ENCODE measurements around the gene SOHLH1. TPM values are rescaled to one million over a fixed set of nuclear protein-coding genes. Genes with fewer than 3 reads are reported as not detected.

The SOHLH1 gene
- total and polyA plus RNA-seq, 12 donors = not detected

GRCh38 chr9:135715056-135715595, 15.8 kb upstream of the SOHLH1 start:
- WGBS, 2 donors = 35 to 39% methylated on average over 23 of the region's 23 CpGs
- no peak for TF ChIP-seq CTCF (IDR thresholded peaks at IDR 0.05)
- no peak for ATAC-seq
- no peak for DNase-seq
- Histone ChIP-seq H3K36me3 (no peaks in the 10 kb centered on the region), H3K27ac (no peak overlapping the region), H3K9me3 (no peaks in the 10 kb centered on the region), H3K27me3 (peaks cover 6 to 76% (median 69%) of the 10 kb centered on the region in 7 donors), H3K4me1 (peaks cover 0 to 4% (median 0%) of the 10 kb centered on the region in 9 donors), H3K4me3 (no peak overlapping the region)
- intact Hi-C loops (cut with DNase I) = no loop called here

GRCh38 chr9:135714242-135715055, 15.2 kb upstream of the SOHLH1 start:
- no peak for TF ChIP-seq CTCF (IDR thresholded peaks at IDR 0.05)
- Histone ChIP-seq H3K9me3 (no peaks in the 10 kb centered on the region), H3K4me1 (peaks cover 0 to 4% (median 0%) of the 10 kb centered on the region in 9 donors), H3K4me3 (no peak overlapping the region), H3K27ac (no peak overlapping the region), H3K27me3 (peaks cover 6 to 69% (median 64%) of the 10 kb centered on the region in 7 donors), H3K36me3 (no peaks in the 10 kb centered on the region)
- ATAC-seq = peak in 1 of 8 donors; percentile 39
- no peak for DNase-seq
- intact Hi-C loops (cut with DNase I) = no loop called here
- 2% methylated on average over 77 to 103 of the region's 103 CpGs for WGBS, 2 donors

GRCh38 chr9:135712613-135713295, 13.5 kb upstream of the SOHLH1 start:
- peak in 1 of 8 donors; percentile 38 for ATAC-seq
- Histone ChIP-seq H3K27me3 (peaks cover 6 to 54% (median 49%) of the 10 kb centered on the region in 7 donors), H3K36me3 (no peaks in the 10 kb centered on the region), H3K27ac (no peak overlapping the region), H3K4me3 (no peak overlapping the region), H3K9me3 (no peaks in the 10 kb centered on the region), H3K4me1 (peaks cover 0 to 4% (median 0%) of the 10 kb centered on the region in 9 donors)
- intact Hi-C loops (cut with DNase I) = no loop called here
- DNase-seq = no peak
- WGBS, 2 donors = 54 to 63% methylated on average over 16 of the region's 16 CpGs
- no peak for TF ChIP-seq CTCF (IDR thresholded peaks at IDR 0.05)

- Histone ChIP-seq H3K9me3 (no peaks in the 10 kb centered on the region), H3K36me3 (no peaks in the 10 kb centered on the region), H3K4me3 (no peak overlapping the region), H3K27me3 (peaks cover 6 to 50% (median 42%) of the 10 kb centered on the region in 7 donors), H3K27ac (no peak overlapping the region), H3K4me1 (peaks cover 0 to 4% (median 0%) of the 10 kb centered on the region in 9 donors)
- ATAC-seq (no peak), DNase-seq (no peak)
- intact Hi-C loops (cut with DNase I) = no loop called here
- no peak for TF ChIP-seq CTCF (IDR thresholded peaks at IDR 0.05)
- WGBS, 2 donors = 78 to 93% methylated on average over 10 of the region's 10 CpGs
Observed at GRCh38 chr9:135711881-135712280, 12.6 kb upstream of the SOHLH1 start.

All from heart right ventricle (tissue), 16 donors.